ENCODE results near the gene KLF3. TPM values are rescaled to one million over a fixed set of nuclear protein-coding genes. Genes with fewer than 3 reads are reported as not detected.
A peak's percentile ranks its signal among the peaks of the same experiment; 100 is the strongest.

Gene KLF3
- total RNA-seq, 1 experiment from 2014 or later, result 29.0 TPM

DNA sequence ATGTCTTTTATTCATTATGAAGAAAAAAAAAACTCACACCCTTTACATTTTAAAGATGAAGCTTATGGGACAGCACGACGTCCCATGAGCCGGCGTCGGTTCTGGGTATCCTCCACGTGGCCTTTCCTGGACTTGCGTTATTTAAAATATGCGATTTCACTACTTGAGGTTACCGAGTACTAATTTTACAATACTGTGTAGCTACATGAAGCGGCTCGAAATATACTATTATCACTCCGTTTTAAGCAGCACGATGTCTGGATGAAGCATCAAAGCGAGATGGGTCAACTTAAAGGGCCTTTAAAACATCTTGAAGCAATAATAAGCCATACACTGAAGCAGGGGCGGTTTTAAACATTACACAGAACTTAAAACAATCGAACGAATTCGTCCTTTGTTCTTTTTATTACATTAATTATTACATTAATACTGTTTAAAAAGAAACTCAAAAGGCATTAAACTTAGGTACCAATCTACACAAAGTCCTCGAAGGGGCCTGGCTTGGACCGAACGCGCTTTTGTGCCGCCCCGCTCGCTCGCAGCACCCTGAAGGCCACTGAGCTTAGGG lies 1.4 kb upstream of the KLF3 start:
- Histone ChIP-seq H2AFZ (ENCODE audit: low read length) (no peak overlapping the region), H3K18ac (ENCODE audit: insufficient read length, low read depth, low read length) (no peak overlapping the region), H3K9ac (ENCODE audit: extremely low read depth, insufficient read length, low read length) (peak overlapping the region; percentile 59), H3K56ac (ENCODE audit: insufficient read length, low read depth, low read length) (no peak overlapping the region), H4K20me1 (ENCODE audit: control insufficient read depth, insufficient read depth, insufficient read length) (no peaks in the 10 kb centered on the region), H3K23me2 (ENCODE audit: insufficient read length, low read depth, low read length, poor library complexity, severe bottlenecking) (peaks cover 10% of the 10 kb centered on the region), H2BK5ac (ENCODE audit: insufficient read length, low read length) (no peak overlapping the region), H3K9me3 (ENCODE audit: control insufficient read depth, low read depth, low read length) (no peaks in the 10 kb centered on the region), H4K91ac (ENCODE audit: insufficient read length, low read depth, low read length) (no peak overlapping the region), H2AK5ac (ENCODE audit: insufficient read length, low read length) (no peak overlapping the region), H3K4me2 (ENCODE audit: insufficient read depth, insufficient read length, low read length) (peak overlapping the region; percentile 63), H3K14ac (ENCODE audit: insufficient read depth, low read length) (peak overlapping the region; percentile 80; the same call in 1 of the 2 replicates), H3K23ac (ENCODE audit: insufficient read length, low read depth, low read length) (no peak overlapping the region), H2BK15ac (ENCODE audit: low read depth, low read length) (no peak overlapping the region), H3T11ph (ENCODE audit: low read length) (no peak overlapping the region), H4K5ac (ENCODE audit: insufficient read length, low read depth, low read length) (no peak overlapping the region), H2BK12ac (ENCODE audit: insufficient read length, low read depth, low read length) (no peak overlapping the region), H3K27me3 (ENCODE audit: insufficient read depth, low read length) (peaks cover 2% of the 10 kb centered on the region; the same call in 1 of the 2 replicates), H3K79me1 (ENCODE audit: insufficient read depth, low read depth, low read length, poor library complexity, severe bottlenecking) (no peaks in the 10 kb centered on the region), H3K27ac (ENCODE audit: insufficient read length, low read depth, low read length) (no peak overlapping the region), H3K79me2 (ENCODE audit: insufficient read depth, low read length) (no peaks in the 10 kb centered on the region), H3K4ac (ENCODE audit: low read depth, low read length) (no peak overlapping the region), H4K8ac (replicated peaks; ENCODE audit: insufficient read length, low read depth, low read length) (no peak overlapping the region), H2BK20ac (ENCODE audit: low read depth, low read length, poor library complexity, severe bottlenecking) (no peak overlapping the region), H2BK120ac (ENCODE audit: low read depth, low read length, poor library complexity, severe bottlenecking) (peak overlapping the region; percentile 65), H3K4me1 (ENCODE audit: insufficient read depth, low read length) (no peaks in the 10 kb centered on the region; the same call in 1 of the 2 replicates)
- H3K36me3 Mint-ChIP-seq (ENCODE audit: insufficient read depth in 1 of 3, low read depth in 3 of 3), result peaks cover 3 to 6% (median 3%) of the 10 kb centered on the region in 3 experiments; a peak in 6 of 7 replicates
- peak overlapping the region; percentile 69 to 80 for H3K4me3 Mint-ChIP-seq
- TF ChIP-seq, protein P1, sequence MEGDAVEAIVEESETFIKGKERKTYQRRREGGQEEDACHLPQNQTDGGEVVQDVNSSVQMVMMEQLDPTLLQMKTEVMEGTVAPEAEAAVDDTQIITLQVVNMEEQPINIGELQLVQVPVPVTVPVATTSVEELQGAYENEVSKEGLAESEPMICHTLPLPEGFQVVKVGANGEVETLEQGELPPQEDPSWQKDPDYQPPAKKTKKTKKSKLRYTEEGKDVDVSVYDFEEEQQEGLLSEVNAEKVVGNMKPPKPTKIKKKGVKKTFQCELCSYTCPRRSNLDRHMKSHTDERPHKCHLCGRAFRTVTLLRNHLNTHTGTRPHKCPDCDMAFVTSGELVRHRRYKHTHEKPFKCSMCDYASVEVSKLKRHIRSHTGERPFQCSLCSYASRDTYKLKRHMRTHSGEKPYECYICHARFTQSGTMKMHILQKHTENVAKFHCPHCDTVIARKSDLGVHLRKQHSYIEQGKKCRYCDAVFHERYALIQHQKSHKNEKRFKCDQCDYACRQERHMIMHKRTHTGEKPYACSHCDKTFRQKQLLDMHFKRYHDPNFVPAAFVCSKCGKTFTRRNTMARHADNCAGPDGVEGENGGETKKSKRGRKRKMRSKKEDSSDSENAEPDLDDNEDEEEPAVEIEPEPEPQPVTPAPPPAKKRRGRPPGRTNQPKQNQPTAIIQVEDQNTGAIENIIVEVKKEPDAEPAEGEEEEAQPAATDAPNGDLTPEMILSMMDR (conservative IDR thresholded peaks at IDR 0.05), result no peak
- DNase-seq, result no peak
- peaks cover 18% of the 10 kb centered on the region for H3K27me3 Mint-ChIP-seq (ENCODE audit: low read depth)
- no CpG with 5 or more reads among the region's 26 CpGs for WGBS (ENCODE audit: extremely low coverage, insufficient read length, low lambda C conversion rate)
- peaks cover 32 to 33% of the 10 kb centered on the region in 2 experiments for H3K4me1 Mint-ChIP-seq
- H3K9me3 Mint-ChIP-seq, result peaks cover 0 to 2% of the 10 kb centered on the region in 2 experiments; a peak in 1 of 5 replicates
- H3K27ac Mint-ChIP-seq, result 0 out of 7 replicates have a peak overlapping the region, but pooled peaks of 1 of the 3 experiments have one; percentile 48
